Melanocyte of skin (primary cell): ENCODE results near the gene KIZ. TPM values are rescaled to one million over a fixed set of nuclear protein-coding genes. Genes with fewer than 3 reads are reported as not detected.

Experiments used
- small RNA-seq, 2 donors: library from RNA; depleted of rRNA; stranded (forward); fragments of <200 nt; gene quantifications; one replicate each; pipeline ENCODE3, GENCODE V24; 2012
- total RNA-seq, 2 donors: library from RNA; depleted of rRNA; stranded (reverse); fragments of >200 nt; gene quantifications; 2 replicates each; pipeline ENCODE4 v1.2.3, GENCODE V29; 2012

KIZ gene, protein sequence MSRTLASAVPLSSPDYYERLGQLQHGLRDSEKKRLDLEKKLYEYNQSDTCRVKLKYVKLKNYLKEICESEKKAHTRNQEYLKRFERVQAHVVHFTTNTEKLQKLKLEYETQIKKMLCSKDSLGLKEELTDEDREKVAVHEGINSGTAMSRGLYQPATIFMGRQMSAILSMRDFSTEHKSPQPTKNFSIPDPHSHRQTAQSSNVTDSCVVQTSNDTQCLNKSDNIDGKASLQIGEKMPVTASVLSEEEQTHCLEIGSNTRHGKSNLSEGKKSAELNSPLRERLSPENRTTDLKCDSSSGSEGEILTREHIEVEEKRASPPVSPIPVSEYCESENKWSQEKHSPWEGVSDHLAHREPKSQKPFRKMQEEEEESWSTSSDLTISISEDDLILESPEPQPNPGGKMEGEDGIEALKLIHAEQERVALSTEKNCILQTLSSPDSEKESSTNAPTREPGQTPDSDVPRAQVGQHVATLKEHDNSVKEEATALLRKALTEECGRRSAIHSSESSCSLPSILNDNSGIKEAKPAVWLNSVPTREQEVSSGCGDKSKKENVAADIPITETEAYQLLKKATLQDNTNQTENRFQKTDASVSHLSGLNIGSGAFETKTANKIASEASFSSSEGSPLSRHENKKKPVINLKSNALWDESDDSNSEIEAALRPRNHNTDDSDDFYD
- 1 to 10 TPM; 5.3 to 8.9 TPM for total RNA-seq

DNA sequence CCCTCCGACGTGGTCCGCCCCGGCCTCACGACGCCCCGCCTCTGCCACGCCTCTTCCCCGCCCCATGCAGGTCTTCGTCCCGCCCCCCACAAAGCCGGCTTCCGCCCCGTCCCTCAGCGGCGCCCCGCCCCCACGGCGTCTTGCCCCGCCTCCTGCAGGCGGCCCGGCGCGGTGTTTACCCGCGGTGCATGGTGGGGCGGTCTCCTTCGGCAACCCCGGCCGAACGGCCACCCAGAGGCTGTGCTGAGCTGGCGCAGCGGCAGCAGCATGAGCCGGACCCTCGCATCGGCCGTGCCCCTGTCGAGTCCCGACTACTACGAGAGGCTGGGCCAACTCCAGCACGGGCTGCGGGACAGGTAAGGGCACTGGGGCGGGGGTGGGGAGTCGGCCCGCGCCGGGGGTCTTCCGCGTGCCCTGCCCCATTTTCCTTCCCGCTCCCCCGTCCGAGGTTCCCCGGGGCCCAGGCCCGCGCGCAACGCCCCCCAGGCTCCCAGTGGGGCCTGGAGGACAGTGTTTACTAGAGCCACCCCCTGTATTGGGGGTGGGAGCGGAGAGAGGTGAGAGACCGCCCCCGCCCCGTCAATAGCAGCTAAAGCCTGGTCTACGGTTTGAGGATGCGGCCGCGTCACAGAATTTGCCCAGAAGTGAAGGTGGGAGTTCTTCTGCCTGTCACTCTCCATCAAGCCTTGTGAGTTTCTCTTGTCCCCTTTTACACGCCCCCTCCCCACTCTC, at the start of gene KIZ:
KIZ (plus strand) TSS at position 234 of the 732 bp plus-strand sequence; CDS start at position 268, 34 bp downstream.

DNA sequence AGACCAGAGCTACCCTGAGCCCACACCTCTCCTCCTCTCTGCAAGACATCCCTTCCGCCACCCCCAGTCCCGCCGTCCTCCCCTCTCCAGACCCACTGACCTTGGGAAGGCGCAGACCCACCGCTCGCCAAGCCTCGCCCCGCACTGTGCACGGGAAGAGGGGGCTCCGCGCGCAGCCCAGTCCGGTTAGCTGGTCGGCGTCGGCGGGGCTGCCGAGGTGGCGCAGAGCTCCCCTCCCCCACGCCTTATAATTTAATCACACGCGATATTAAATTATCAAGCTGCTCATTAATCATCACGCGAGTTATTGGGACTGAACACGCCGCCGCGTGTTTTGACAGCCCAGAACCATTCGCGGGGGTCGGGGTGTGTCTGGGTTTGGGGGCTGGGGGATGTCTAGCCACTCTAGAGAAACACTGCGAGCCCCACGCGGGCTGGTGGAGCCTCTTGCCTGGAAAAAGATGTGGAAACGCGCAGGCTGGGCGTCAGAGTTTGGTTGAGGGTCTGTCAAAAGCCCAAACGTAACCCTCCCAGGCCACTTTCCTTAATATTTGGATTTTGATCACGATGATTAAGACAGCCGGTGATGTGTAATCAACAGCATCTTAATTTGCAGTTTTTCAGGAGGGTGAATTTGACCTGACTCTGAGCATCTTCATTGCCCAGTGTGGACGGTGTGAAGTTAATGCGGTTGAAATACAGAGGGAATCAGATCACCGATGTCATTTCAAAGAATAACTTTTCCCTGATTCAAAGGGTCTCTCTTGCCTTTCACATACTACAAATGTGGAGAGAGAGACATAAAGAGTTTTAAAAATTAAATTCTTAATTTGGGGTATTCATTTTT, 19.5 kb upstream of the KIZ start, which contains the start of gene LINC00237:
LINC00237 (minus strand) TSS at position 188 of the 847 bp plus-strand sequence.

Small RNAs within 50 kb of the gene (small RNA-seq; reads per million reads assigned to genes)
- 0 reads per million in 2 donors for gene RNA5SP477

Other genes with a start within 250 kb of the KIZ start
- gene LINC00237, start 19.7 kb upstream of the KIZ start, total RNA-seq: not detected
- 10 to 100 TPM; 70.2 to 95.2 TPM for gene XRN2, start 177.2 kb downstream of the KIZ start, total RNA-seq